Mesenchymal stem cell (in vitro differentiated cells and primary cell): ENCODE data around the gene AKNA.
A peak's percentile ranks its signal among the peaks of the same experiment; 100 is the strongest.

Experiments
- DNase-seq: peaks from one replicate; pipeline ENCODE4 v3.0.0-alpha.2; 2013
- H2AFZ ChIP-seq: one replicate; pipeline ENCODE4 v1.6.1; 2013; ENCODE audit warnings: low read depth, mild to moderate bottlenecking, control low read depth, inconsistent platforms, low read length, moderate library complexity
- H2AK5ac ChIP-seq: 2 replicates; pipeline ENCODE4 v1.6.1; 2013; ENCODE audit warnings: low read length, moderate library complexity, mild to moderate bottlenecking, inconsistent platforms; ENCODE audit not compliant: severe bottlenecking
- H2BK120ac ChIP-seq: one replicate; pipeline ENCODE4 v1.6.1; 2013; ENCODE audit warnings: low read depth, mild to moderate bottlenecking, inconsistent platforms, low read length, moderate library complexity
- H2BK12ac ChIP-seq, 2 experiments: one replicate each; pipeline ENCODE4 v1.6.1; 2013; ENCODE audit warnings: inconsistent platforms in 2 of 2, low read length in 2 of 2, mild to moderate bottlenecking in 2 of 2, moderate library complexity in 2 of 2, control low read depth in 1 of 2
- H2BK15ac ChIP-seq: one replicate; pipeline ENCODE4 v1.6.1; 2013; ENCODE audit warnings: mild to moderate bottlenecking, low read depth, inconsistent platforms; ENCODE audit not compliant: poor library complexity, severe bottlenecking
- H2BK5ac ChIP-seq: 2 replicates; pipeline ENCODE4 v1.6.1; 2013; ENCODE audit warnings: low read depth, mild to moderate bottlenecking, low read length, control low read depth, inconsistent platforms; ENCODE audit not compliant: poor library complexity, severe bottlenecking
- H3K14ac ChIP-seq, 2 experiments: one replicate each; pipeline ENCODE4 v1.6.1; 2013; ENCODE audit warnings: inconsistent platforms in 2 of 2, low read length in 2 of 2, control low read depth in 1 of 2, mild to moderate bottlenecking in 1 of 2, moderate library complexity in 1 of 2
- H3K18ac ChIP-seq, 2 experiments: one replicate each; pipeline ENCODE4 v1.6.1; 2013; ENCODE audit warnings: inconsistent platforms in 2 of 2, low read length in 2 of 2, control low read depth in 1 of 2, low read depth in 1 of 2, mild to moderate bottlenecking in 1 of 2
- H3K23ac ChIP-seq, 2 experiments: one replicate each; pipeline ENCODE4 v1.6.1; 2013; ENCODE audit warnings: inconsistent platforms in 2 of 2, low read length in 2 of 2, mild to moderate bottlenecking in 2 of 2, moderate library complexity in 2 of 2, control low read depth in 1 of 2
- H3K27ac ChIP-seq: 2 replicates; pipeline ENCODE4 v1.5.1; 2013; ENCODE audit warnings: mild to moderate bottlenecking, moderate library complexity, low read length, control low read depth, inconsistent platforms; ENCODE audit not compliant: poor library complexity, severe bottlenecking
- H3K27me3 ChIP-seq, 2 experiments: 2 replicates each; pipeline versions ENCODE4 v1.6.1 to v1.7.0; 2013; ENCODE audit warnings: low read length in 2 of 2, mild to moderate bottlenecking in 2 of 2, moderate library complexity in 2 of 2, control low read depth in 1 of 2, inconsistent platforms in 1 of 2; ENCODE audit not compliant: control insufficient read depth in 1 of 2, insufficient read depth in 1 of 2
- H3K36me3 ChIP-seq, 2 experiments: 2 replicates each; pipeline versions ENCODE4 v1.6.1 to v1.7.0; 2013; ENCODE audit warnings: low read length in 2 of 2, control low read depth in 1 of 2, inconsistent platforms in 1 of 2, low read depth in 1 of 2, mild to moderate bottlenecking in 1 of 2; ENCODE audit not compliant: insufficient read depth in 2 of 2, control insufficient read depth in 1 of 2
- H3K4ac ChIP-seq, 2 experiments: one replicate each; pipeline ENCODE4 v1.6.1; 2013; ENCODE audit warnings: inconsistent platforms in 2 of 2, low read length in 2 of 2, mild to moderate bottlenecking in 2 of 2, moderate library complexity in 2 of 2, control low read depth in 1 of 2, low read depth in 1 of 2
- H3K4me1 ChIP-seq: 2 replicates; pipeline ENCODE4 v1.6.1; 2013; ENCODE audit warnings: low read depth, low read length, control low read depth; ENCODE audit not compliant: control insufficient read depth, insufficient read depth
- H3K4me2 ChIP-seq: 2 replicates; pipeline ENCODE4 v1.6.1; 2013; ENCODE audit warnings: low read length, mild to moderate bottlenecking, inconsistent platforms; ENCODE audit not compliant: poor library complexity, severe bottlenecking
- H3K4me3 ChIP-seq, 2 experiments: 2 replicates each; pipeline versions ENCODE4 v1.5.1 to v1.7.0; 2013; ENCODE audit warnings: low read length in 2 of 2, mild to moderate bottlenecking in 2 of 2, control low read depth in 1 of 2, low read depth in 1 of 2; ENCODE audit not compliant: insufficient read depth in 1 of 2
- H3K79me1 ChIP-seq: replicated peaks from 2 replicates; pipeline ENCODE4 v1.6.1; 2013; ENCODE audit warnings: mild to moderate bottlenecking, control low read depth, low read length, inconsistent platforms; ENCODE audit not compliant: poor library complexity, severe bottlenecking
- H3K9ac ChIP-seq: 2 replicates; pipeline ENCODE4 v1.7.0; 2013; ENCODE audit warnings: mild to moderate bottlenecking, low read length, moderate library complexity
- H3K9me3 ChIP-seq: 2 replicates; pipeline ENCODE4 v1.7.0; 2013; ENCODE audit warnings: mild to moderate bottlenecking, low read length; ENCODE audit not compliant: control insufficient read depth
- H4K8ac ChIP-seq: one replicate; pipeline ENCODE4 v1.6.1; 2013; ENCODE audit warnings: inconsistent platforms, mild to moderate bottlenecking, low read length, moderate library complexity
- H4K91ac ChIP-seq: one replicate; pipeline ENCODE4 v1.6.1; 2013; ENCODE audit warnings: mild to moderate bottlenecking, low read length, inconsistent platforms
- WGBS: methylation state at CpG from one replicate; pipeline ENCODE4 v1.1.7; 2013; ENCODE audit warnings: mixed read lengths; 5-methylcytosine and 5-hydroxymethylcytosine counted together

AKNA gene

DNA sequence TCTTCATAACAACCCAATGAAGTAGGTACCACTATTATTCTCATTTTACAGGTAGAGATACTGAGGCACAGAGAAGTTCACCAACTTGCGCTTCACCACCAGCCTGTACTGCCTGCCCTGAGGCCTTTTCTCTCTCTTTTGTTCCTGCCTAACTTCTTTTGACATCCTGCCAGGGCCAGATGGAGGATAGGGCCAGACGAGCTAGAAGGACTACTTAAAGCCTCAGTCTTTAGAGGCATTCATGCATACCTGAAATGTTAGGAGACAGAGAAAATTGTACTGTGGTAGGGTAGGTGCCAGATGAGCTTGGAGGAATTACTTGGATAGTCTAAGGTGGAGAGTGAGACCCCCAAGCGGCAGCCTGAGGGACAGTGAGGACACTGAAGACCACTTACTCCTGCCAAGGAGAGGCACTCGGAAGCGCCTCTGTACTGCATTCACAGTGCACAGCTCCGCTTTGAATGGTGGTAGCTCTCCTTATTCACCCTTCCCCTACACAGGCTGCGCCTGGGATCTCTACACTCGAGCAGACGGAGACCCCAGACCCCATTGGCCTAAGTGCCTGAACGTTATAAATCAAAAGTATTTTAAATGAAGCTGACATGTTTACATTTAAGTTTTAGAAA lies 71.1 kb downstream of the AKNA start:
- Histone ChIP-seq H3K36me3 (peaks cover 0 to 8% of the 10 kb centered on the region in 2 experiments), H3K4me3 (no peak overlapping the region), H2BK15ac (no peak overlapping the region), H2BK120ac (no peak overlapping the region), H2BK12ac (no peak overlapping the region), H3K27ac (no peak overlapping the region), H3K23ac (no peak overlapping the region), H3K9me3 (no peaks in the 10 kb centered on the region), H3K4ac (no peak overlapping the region), H3K4me1 (peaks cover 6% of the 10 kb centered on the region), H3K79me1 (no peaks in the 10 kb centered on the region), H4K8ac (no peak overlapping the region), H2AK5ac (no peak overlapping the region), H3K9ac (no peak overlapping the region), H3K27me3 (peaks cover 0 to 5% of the 10 kb centered on the region in 2 experiments), H2BK5ac (no peak overlapping the region), H3K18ac (peak overlapping the region in 1 of 2 experiments; percentile 4), H3K14ac (no peak overlapping the region), H3K4me2 (no peak overlapping the region), H2AFZ (no peak overlapping the region), H4K91ac (peak overlapping the region; percentile 28)
- 91% methylated on average over 6 of the region's 10 CpGs for WGBS
- no peak for DNase-seq

DNA sequence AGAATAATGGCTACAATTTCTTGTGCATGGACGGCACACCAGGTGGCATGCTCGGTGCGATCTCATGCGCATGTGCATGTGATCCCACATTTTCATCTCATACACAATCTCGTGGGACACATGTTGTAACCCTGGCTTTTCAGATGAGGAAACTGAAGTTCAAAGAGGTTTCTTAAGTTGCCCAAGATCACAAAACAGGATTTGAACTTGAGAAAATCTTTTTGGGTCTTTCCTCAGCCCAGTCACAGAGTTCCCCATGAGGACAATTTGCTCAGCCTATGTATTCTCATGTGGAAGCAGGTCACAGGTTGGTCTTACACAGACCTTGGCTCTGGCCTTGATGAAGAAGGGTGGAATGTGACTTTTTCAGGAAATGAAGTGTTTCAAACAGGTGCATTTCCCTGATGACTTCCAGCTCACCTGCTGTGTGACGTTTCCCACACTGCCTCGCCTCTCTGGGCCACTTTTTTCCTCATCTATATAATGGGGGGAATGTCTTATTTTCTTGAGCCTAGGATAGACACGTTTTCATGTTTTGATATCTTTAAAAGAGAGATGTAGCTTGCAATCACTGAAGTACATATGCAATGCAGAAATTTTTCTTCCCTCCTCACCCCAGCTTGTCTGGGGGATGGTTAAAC lies 71.9 kb downstream of the AKNA start:
- no peak for DNase-seq
- H3K4me1 ChIP-seq = peaks cover 4% of the 10 kb centered on the region
- no peak overlapping the region for H3K23ac ChIP-seq
- H4K91ac ChIP-seq = no peak overlapping the region
- H2BK15ac ChIP-seq = no peak overlapping the region
- H3K36me3 ChIP-seq = peaks cover 0 to 13% of the 10 kb centered on the region in 2 experiments
- WGBS = over 99% methylated on average over 7 of the region's 8 CpGs
- H2AFZ ChIP-seq = no peak overlapping the region
- H3K4me3 ChIP-seq = no peak overlapping the region
- no peak overlapping the region for H3K4ac ChIP-seq
- H3K79me1 ChIP-seq = no peaks in the 10 kb centered on the region
- H2BK120ac ChIP-seq = no peak overlapping the region
- H2AK5ac ChIP-seq = no peak overlapping the region
- no peaks in the 10 kb centered on the region for H3K9me3 ChIP-seq
- H3K18ac ChIP-seq = no peak overlapping the region
- peaks cover 0 to 5% of the 10 kb centered on the region in 2 experiments for H3K27me3 ChIP-seq
- H3K27ac ChIP-seq = no peak overlapping the region
- H3K4me2 ChIP-seq = no peak overlapping the region
- H3K9ac ChIP-seq = no peak overlapping the region
- H3K14ac ChIP-seq = no peak overlapping the region
- H2BK12ac ChIP-seq = no peak overlapping the region
- H4K8ac ChIP-seq = no peak overlapping the region
- H2BK5ac ChIP-seq = no peak overlapping the region

DNA sequence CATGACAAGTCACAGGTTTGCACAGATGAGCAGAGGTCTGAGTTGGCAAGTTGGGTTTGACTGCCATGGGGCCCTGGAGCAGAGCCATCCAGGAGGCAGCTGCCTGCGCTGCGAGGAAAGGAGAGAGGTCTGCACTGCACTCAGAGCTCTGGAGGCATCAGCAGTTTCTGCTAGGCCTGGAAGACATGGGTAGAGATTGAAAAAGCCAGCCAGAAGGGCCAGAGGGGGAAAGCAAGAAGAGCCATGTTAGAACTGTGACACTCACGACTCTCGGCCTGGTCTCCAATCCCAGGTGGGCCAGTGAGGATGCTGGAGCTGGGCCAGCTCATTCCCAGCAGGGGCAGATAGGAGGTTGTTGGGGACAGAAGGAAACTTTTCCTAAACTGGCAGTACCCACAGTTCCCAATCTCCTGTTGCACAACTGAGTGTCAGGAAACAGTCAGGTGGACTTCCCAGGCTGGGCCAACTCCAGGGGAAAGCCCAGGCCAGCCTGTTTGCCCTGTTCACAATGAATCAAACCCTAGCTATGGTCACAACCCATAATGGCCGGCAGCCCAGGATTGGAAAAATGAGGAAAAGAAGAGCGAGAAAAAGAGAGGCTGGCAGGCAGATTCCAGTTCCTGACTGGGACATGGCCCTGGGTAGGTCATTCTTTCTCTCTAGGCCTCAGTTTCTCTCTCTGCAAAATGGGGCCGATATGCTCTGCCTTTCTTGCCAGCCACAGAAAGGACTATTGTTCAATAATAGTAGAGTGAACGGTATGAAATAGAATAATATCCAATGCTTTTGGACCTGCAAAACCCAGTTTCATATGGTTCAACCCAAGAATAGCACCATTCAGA lies 72.7 kb downstream of the AKNA start:
- H3K14ac ChIP-seq = no peak overlapping the region
- no peak overlapping the region for H4K8ac ChIP-seq
- H2AFZ ChIP-seq = no peak overlapping the region
- peaks cover 3% of the 10 kb centered on the region for H3K4me1 ChIP-seq
- no peak for DNase-seq
- H3K4me2 ChIP-seq = no peak overlapping the region
- no peaks in the 10 kb centered on the region for H3K9me3 ChIP-seq
- H4K91ac ChIP-seq = no peak overlapping the region
- H3K36me3 ChIP-seq = peaks cover 5 to 18% of the 10 kb centered on the region in 2 experiments
- H3K79me1 ChIP-seq = no peaks in the 10 kb centered on the region
- no peak overlapping the region for H2BK120ac ChIP-seq
- peaks cover 0 to 5% of the 10 kb centered on the region in 2 experiments for H3K27me3 ChIP-seq
- H3K23ac ChIP-seq = no peak overlapping the region
- no peak overlapping the region for H3K18ac ChIP-seq
- H3K9ac ChIP-seq = no peak overlapping the region
- 95% methylated on average over 8 of the region's 8 CpGs for WGBS
- no peak overlapping the region for H3K4ac ChIP-seq
- H3K27ac ChIP-seq = no peak overlapping the region
- no peak overlapping the region for H2BK12ac ChIP-seq
- no peak overlapping the region for H2AK5ac ChIP-seq
- H2BK15ac ChIP-seq = no peak overlapping the region
- H3K4me3 ChIP-seq = no peak overlapping the region
- H2BK5ac ChIP-seq = no peak overlapping the region

GRCh38 chr9:114314256-114314867 lies 73.4 kb downstream of the AKNA start:
- H3K4me3 ChIP-seq = no peak overlapping the region
- H3K18ac ChIP-seq = no peak overlapping the region
- H3K9me3 ChIP-seq = no peaks in the 10 kb centered on the region
- no peak overlapping the region for H2AK5ac ChIP-seq
- peaks cover 5 to 18% of the 10 kb centered on the region in 2 experiments for H3K36me3 ChIP-seq
- peaks cover 3% of the 10 kb centered on the region for H3K4me1 ChIP-seq
- H3K27ac ChIP-seq = no peak overlapping the region
- no peak overlapping the region for H2BK5ac ChIP-seq
- no peak overlapping the region for H3K23ac ChIP-seq
- no peaks in the 10 kb centered on the region for H3K79me1 ChIP-seq
- no peak overlapping the region for H3K4me2 ChIP-seq
- no peak overlapping the region for H2BK15ac ChIP-seq
- no peak overlapping the region for H2BK120ac ChIP-seq
- DNase-seq = no peak
- H3K4ac ChIP-seq = no peak overlapping the region
- no peak overlapping the region for H4K8ac ChIP-seq
- no peak overlapping the region for H4K91ac ChIP-seq
- no peak overlapping the region for H2BK12ac ChIP-seq
- peaks cover 0 to 5% of the 10 kb centered on the region in 2 experiments for H3K27me3 ChIP-seq
- H3K14ac ChIP-seq = no peak overlapping the region
- no peak overlapping the region for H2AFZ ChIP-seq
- 86% methylated on average over 7 of the region's 7 CpGs for WGBS
- H3K9ac ChIP-seq = no peak overlapping the region
